Measurements from ENCODE around the gene HTT.

DNA sequence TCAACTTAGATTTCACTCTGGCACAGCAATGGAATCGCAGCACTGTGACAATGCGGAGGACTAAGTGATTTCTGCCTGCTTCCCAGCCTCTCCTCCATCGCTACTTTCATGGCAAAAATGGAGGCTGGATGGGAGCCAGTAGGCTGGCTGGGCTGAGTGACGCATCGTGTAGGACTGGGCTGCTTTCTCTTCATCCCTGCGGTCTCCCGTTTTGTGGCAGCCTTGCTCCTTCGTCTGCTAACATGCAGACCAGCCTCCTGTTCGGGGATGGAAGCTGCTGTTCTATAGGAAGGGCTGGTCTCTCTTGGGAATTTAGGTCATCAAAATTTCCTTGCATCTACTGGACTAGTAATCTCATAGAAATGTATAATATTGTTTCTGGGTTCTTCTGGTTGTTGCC lies 202.5 kb downstream of the HTT start:
- TF ChIP-seq, protein P1, sequence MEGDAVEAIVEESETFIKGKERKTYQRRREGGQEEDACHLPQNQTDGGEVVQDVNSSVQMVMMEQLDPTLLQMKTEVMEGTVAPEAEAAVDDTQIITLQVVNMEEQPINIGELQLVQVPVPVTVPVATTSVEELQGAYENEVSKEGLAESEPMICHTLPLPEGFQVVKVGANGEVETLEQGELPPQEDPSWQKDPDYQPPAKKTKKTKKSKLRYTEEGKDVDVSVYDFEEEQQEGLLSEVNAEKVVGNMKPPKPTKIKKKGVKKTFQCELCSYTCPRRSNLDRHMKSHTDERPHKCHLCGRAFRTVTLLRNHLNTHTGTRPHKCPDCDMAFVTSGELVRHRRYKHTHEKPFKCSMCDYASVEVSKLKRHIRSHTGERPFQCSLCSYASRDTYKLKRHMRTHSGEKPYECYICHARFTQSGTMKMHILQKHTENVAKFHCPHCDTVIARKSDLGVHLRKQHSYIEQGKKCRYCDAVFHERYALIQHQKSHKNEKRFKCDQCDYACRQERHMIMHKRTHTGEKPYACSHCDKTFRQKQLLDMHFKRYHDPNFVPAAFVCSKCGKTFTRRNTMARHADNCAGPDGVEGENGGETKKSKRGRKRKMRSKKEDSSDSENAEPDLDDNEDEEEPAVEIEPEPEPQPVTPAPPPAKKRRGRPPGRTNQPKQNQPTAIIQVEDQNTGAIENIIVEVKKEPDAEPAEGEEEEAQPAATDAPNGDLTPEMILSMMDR (IDR thresholded peaks at IDR 0.05; ENCODE audit: poor library complexity, severe bottlenecking): no peak
- no peak for TF ChIP-seq EP300 (conservative IDR thresholded peaks at IDR 0.05; ENCODE audit: poor library complexity, severe bottlenecking)
- no peak for TF ChIP-seq RAD21 (conservative IDR thresholded peaks at IDR 0.05)
- TF ChIP-seq MXI1 (conservative IDR thresholded peaks at IDR 0.05; ENCODE audit: poor library complexity, severe bottlenecking): no peak
- TF ChIP-seq, protein P2, sequence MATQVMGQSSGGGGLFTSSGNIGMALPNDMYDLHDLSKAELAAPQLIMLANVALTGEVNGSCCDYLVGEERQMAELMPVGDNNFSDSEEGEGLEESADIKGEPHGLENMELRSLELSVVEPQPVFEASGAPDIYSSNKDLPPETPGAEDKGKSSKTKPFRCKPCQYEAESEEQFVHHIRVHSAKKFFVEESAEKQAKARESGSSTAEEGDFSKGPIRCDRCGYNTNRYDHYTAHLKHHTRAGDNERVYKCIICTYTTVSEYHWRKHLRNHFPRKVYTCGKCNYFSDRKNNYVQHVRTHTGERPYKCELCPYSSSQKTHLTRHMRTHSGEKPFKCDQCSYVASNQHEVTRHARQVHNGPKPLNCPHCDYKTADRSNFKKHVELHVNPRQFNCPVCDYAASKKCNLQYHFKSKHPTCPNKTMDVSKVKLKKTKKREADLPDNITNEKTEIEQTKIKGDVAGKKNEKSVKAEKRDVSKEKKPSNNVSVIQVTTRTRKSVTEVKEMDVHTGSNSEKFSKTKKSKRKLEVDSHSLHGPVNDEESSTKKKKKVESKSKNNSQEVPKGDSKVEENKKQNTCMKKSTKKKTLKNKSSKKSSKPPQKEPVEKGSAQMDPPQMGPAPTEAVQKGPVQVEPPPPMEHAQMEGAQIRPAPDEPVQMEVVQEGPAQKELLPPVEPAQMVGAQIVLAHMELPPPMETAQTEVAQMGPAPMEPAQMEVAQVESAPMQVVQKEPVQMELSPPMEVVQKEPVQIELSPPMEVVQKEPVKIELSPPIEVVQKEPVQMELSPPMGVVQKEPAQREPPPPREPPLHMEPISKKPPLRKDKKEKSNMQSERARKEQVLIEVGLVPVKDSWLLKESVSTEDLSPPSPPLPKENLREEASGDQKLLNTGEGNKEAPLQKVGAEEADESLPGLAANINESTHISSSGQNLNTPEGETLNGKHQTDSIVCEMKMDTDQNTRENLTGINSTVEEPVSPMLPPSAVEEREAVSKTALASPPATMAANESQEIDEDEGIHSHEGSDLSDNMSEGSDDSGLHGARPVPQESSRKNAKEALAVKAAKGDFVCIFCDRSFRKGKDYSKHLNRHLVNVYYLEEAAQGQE (IDR thresholded peaks at IDR 0.05; ENCODE audit: borderline replicate concordance): no peak
- TF ChIP-seq EZH2 (IDR thresholded peaks at IDR 0.05; ENCODE audit: borderline replicate concordance, insufficient read depth, low read length, poor library complexity, severe bottlenecking): no peak
